Left cardiac atrium (tissue), 4 donors: Measurements from ENCODE around the gene TBC1D4. TPM values are rescaled to one million over a fixed set of nuclear protein-coding genes. Genes with fewer than 3 reads are reported as not detected.

ENCODE experiments used
- ATAC-seq, 2 donors: fragments of 200-7000 bp; cut with Tn5 transposase; one replicate each; pipeline ENCODE4 v1.9.1; 2020; ENCODE audit warnings: mild to moderate bottlenecking in 2 of 2, moderate library complexity in 2 of 2
- DNase-seq: peaks from one replicate; pipeline ENCODE4 v3.0.0-alpha.2; 2020
- intact Hi-C, 2 donors: fragments of 100-400 bp; cut with DNase I; formaldehyde crosslinking; loops; one replicate each; pipeline versions ENCODE4 v1.14.1 to v1.15.1; 2022 to 2023
- total RNA-seq, 2 donors: library from RNA; stranded (reverse); fragmentation: NEBNext Ultra II Directional; extraction: Animal tissue kit (Norgen Biotek cat#: 25700); gene quantifications; one replicate each; pipeline ENCODE4 v1.2.1, GENCODE V29; 2021
- donor health status: DM: no; HTN: yes; CAD: no.
- donor health status: DM: no; HTN: yes; CAD: no; lungs with severe emphysema.
- donor health status: DM: yes; HTN: yes; CAD: no.
- donor health status: Dilated cardiomyopathy.

The TBC1D4 gene
- total RNA-seq, 2 donors from 2014 or later, result 47.7 to 54.2 TPM

- ATAC-seq (peak; percentile 32 to 53), DNase-seq (no peak)
- intact Hi-C loops, result no loop called here
Observed at GRCh38 chr13:75430436-75431209, 51.3 kb downstream of the TBC1D4 start.

GRCh38 chr13:75426421-75426820, 55.5 kb downstream of the TBC1D4 start:
- intact Hi-C loops, result no loop called here
- ATAC-seq, result no peak
- DNase-seq, result no peak

GRCh38 chr13:75425216-75426009, 56.6 kb downstream of the TBC1D4 start:
- intact Hi-C loops, result no loop called here
- ATAC-seq (no peak), DNase-seq (no peak)

GRCh38 chr13:75423946-75424345, 58.0 kb downstream of the TBC1D4 start:
- no peak for ATAC-seq
- intact Hi-C loops, result no loop called here

GRCh38 chr13:75422028-75422427, 59.9 kb downstream of the TBC1D4 start:
- no peak for ATAC-seq
- intact Hi-C loops, result no loop called here

More at GRCh38 chr13:75423946-75424345, 58.0 kb downstream of the TBC1D4 start:
- DNase-seq, result no peak

GRCh38 chr13:75421133-75421532, 60.8 kb downstream of the TBC1D4 start:
- DNase-seq, result no peak
- ATAC-seq, result no peak
- intact Hi-C loops, result no loop called here

More at GRCh38 chr13:75422028-75422427, 59.9 kb downstream of the TBC1D4 start:
- DNase-seq, result no peak

GRCh38 chr13:75419656-75420055, 62.3 kb downstream of the TBC1D4 start:
- peak; percentile 32 to 43 for ATAC-seq
- DNase-seq, result no peak
- intact Hi-C loops, result no loop called here

GRCh38 chr13:75418997-75419396, 63.0 kb downstream of the TBC1D4 start:
- no peak for DNase-seq
- intact Hi-C loops, result no loop called here
- peak; percentile 22 to 53 for ATAC-seq

GRCh38 chr13:75418186-75418843, 63.7 kb downstream of the TBC1D4 start:
- intact Hi-C loops, result no loop called here
- no peak for DNase-seq
- no peak for ATAC-seq

- no peak for DNase-seq
- intact Hi-C loops, result no loop called here
- no peak for ATAC-seq
Observed at GRCh38 chr13:75417656-75418055, 64.3 kb downstream of the TBC1D4 start.

- intact Hi-C loops, result no loop called here
- ATAC-seq (peak in 1 of 2 donors; percentile 27), DNase-seq (no peak)
Observed at GRCh38 chr13:75417012-75417384, 65.0 kb downstream of the TBC1D4 start.

GRCh38 chr13:75416327-75417011, 65.5 kb downstream of the TBC1D4 start:
- intact Hi-C loops, result no loop called here
- ATAC-seq (no peak), DNase-seq (no peak)

GRCh38 chr13:75415694-75416093, 66.3 kb downstream of the TBC1D4 start:
- intact Hi-C loops, result no loop called here
- ATAC-seq (peak; percentile 28 to 37), DNase-seq (no peak)

- ATAC-seq (no peak), DNase-seq (no peak)
- intact Hi-C loops, result no loop called here
Observed at GRCh38 chr13:75415171-75415570, 66.8 kb downstream of the TBC1D4 start.

- DNase-seq (no peak), ATAC-seq (no peak)
- intact Hi-C loops, result no loop called here
Observed at GRCh38 chr13:75414036-75414827, 67.7 kb downstream of the TBC1D4 start.

- ATAC-seq, result no peak
- no peak for DNase-seq
- intact Hi-C loops, result no loop called here
Observed at GRCh38 chr13:75411924-75412537, 69.9 kb downstream of the TBC1D4 start.

GRCh38 chr13:75410207-75410606, 71.8 kb downstream of the TBC1D4 start:
- peak; percentile 38 to 43 for ATAC-seq
- intact Hi-C loops, result no loop called here
- DNase-seq, result no peak

- intact Hi-C loops, result no loop called here
- ATAC-seq (no peak), DNase-seq (no peak)
Observed at GRCh38 chr13:75407998-75408397, 74.0 kb downstream of the TBC1D4 start.
